Mesothelial cell of epicardium (in vitro differentiated cells): Measurements from ENCODE around the gene SERPINB13. TPM values are rescaled to one million over a fixed set of nuclear protein-coding genes. Genes with fewer than 3 reads are reported as not detected.
A peak's percentile ranks its signal among the peaks of the same experiment; 100 is the strongest.

ENCODE experiments used
- DNase-seq, 2 experiments: peaks; one replicate each; pipeline ENCODE4 v3.0.0; 2021; ENCODE audit warnings: low spot score in 2 of 2; ENCODE audit not compliant: unreplicated experiment in 2 of 2
- H3K27ac Mint-ChIP-seq: 2 replicates; pipeline ENCODE4 v1.8.0; 2021; ENCODE audit warnings: mixed read lengths
- H3K27me3 Mint-ChIP-seq: 2 replicates; pipeline ENCODE4 v1.8.0; 2021; ENCODE audit warnings: low read depth, mixed read lengths
- H3K36me3 Mint-ChIP-seq: 2 replicates; pipeline ENCODE4 v1.8.0; 2021; ENCODE audit warnings: mixed read lengths
- H3K4me1 Mint-ChIP-seq: 2 replicates; pipeline ENCODE4 v1.8.0; 2021; ENCODE audit warnings: mixed read lengths
- H3K4me3 Mint-ChIP-seq: 2 replicates; pipeline ENCODE4 v1.8.0; 2021; ENCODE audit warnings: mild to moderate bottlenecking, moderate library complexity, mixed read lengths
- H3K9me3 Mint-ChIP-seq: 2 replicates; pipeline ENCODE4 v1.8.0; 2021; ENCODE audit warnings: mixed read lengths
- CTCF ChIP-seq: fragments of 200-600 bp; sonication (generic); IDR thresholded peaks from one replicate; pipeline ENCODE4 v1.5.0; 2021; ENCODE audit warnings: antibody characterized with exemption; ENCODE audit not compliant: unreplicated experiment
- total RNA-seq: library from RNA; stranded (reverse); gene quantifications from 3 replicates; pipeline ENCODE4 v1.2.1, GENCODE V29; 2021

SERPINB13 gene
- total RNA-seq: 0.27 to 0.77 TPM (median 0.38 TPM) in 3 replicates

GRCh38 chr18:63586966-63587365 lies at the start of gene SERPINB13:
Gene SERPINB13, plus strand, starts transcription at chr18:63587343. Its CDS starts 1,325 bp downstream, at chr18:63588668.
- Mint-ChIP-seq H3K4me1 (peaks cover 30% of the 10 kb centered on the region), H3K9me3 (peaks cover 7% of the 10 kb centered on the region), H3K36me3 (no peaks in the 10 kb centered on the region), H3K27me3 (no peaks in the 10 kb centered on the region), H3K4me3 (no peak within 1 kb of the TSS), H3K27ac (peak within 1 kb of the TSS; percentile 36)
- DNase-seq: no peak
- no peak for TF ChIP-seq CTCF

- H3K27me3 Mint-ChIP-seq: no peaks in the 10 kb centered on the region
- H3K36me3 Mint-ChIP-seq: no peaks in the 10 kb centered on the region
- DNase-seq: no peak
- no peak overlapping the region for H3K4me3 Mint-ChIP-seq
- H3K4me1 Mint-ChIP-seq: peaks cover 14% of the 10 kb centered on the region
- peaks cover 7% of the 10 kb centered on the region for H3K9me3 Mint-ChIP-seq
- H3K27ac Mint-ChIP-seq: peak overlapping the region; percentile 74
- no peak for TF ChIP-seq CTCF
Measured at GRCh38 chr18:63539904-63540510, 47.1 kb upstream of the SERPINB13 start.

GRCh38 chr18:63542069-63542468 lies 45.1 kb upstream of the SERPINB13 start, which contains the start of gene SERPINB12:
Gene SERPINB12, plus strand, starts transcription at chr18:63542369. Its CDS starts 13,791 bp downstream, at chr18:63556160.
- Mint-ChIP-seq H3K4me3 (no peak within 1 kb of the TSS), H3K27ac (no peak within 1 kb of the TSS), H3K36me3 (no peaks in the 10 kb centered on the region), H3K27me3 (no peaks in the 10 kb centered on the region), H3K4me1 (peaks cover 19% of the 10 kb centered on the region), H3K9me3 (peaks cover 6% of the 10 kb centered on the region)
- TF ChIP-seq CTCF: no peak
- DNase-seq: no peak

GRCh38 chr18:63544017-63544416 lies 43.1 kb upstream of the SERPINB13 start:
- no peak for DNase-seq
- Mint-ChIP-seq H3K27me3 (no peaks in the 10 kb centered on the region), H3K4me3 (no peak overlapping the region), H3K36me3 (no peaks in the 10 kb centered on the region), H3K27ac (no peak overlapping the region), H3K4me1 (peaks cover 19% of the 10 kb centered on the region), H3K9me3 (no peaks in the 10 kb centered on the region)
- no peak for TF ChIP-seq CTCF

GRCh38 chr18:63545000-63545399 lies 42.1 kb upstream of the SERPINB13 start:
- Mint-ChIP-seq H3K9me3 (no peaks in the 10 kb centered on the region), H3K4me3 (no peak overlapping the region), H3K4me1 (peaks cover 15% of the 10 kb centered on the region), H3K36me3 (no peaks in the 10 kb centered on the region), H3K27ac (no peak overlapping the region), H3K27me3 (no peaks in the 10 kb centered on the region)
- no peak for DNase-seq
- no peak for TF ChIP-seq CTCF
